ENCODE measurements around the gene KLRK1.

- no peak for TF ChIP-seq GATA2 (IDR thresholded peaks at IDR 0.05; ENCODE audit: low read depth, low read length)
- TF ChIP-seq GATA3 (IDR thresholded peaks at IDR 0.05; ENCODE audit: low read depth, low read length), result no peak
Measured at GRCh38 chr12:10341892-10342509, 47.8 kb downstream of the KLRK1 start.
